A549 treated with ZK216348 at 1 μM for 4 hours (cell line): Measurements from ENCODE around the gene ADH4. TPM values are rescaled to one million over a fixed set of nuclear protein-coding genes. Genes with fewer than 3 reads are reported as not detected.

Experiments
- total RNA-seq: library from RNA; stranded (reverse); fragments of 200-300 nt; extraction: Qiagen RNA extraction; gene quantifications from 5 replicates; pipeline ENCODE4 v1.2.3, GENCODE V29; 2022; ENCODE audit warnings: low read depth

ADH4 gene
- not detected in 5 replicates for total RNA-seq

DNA sequence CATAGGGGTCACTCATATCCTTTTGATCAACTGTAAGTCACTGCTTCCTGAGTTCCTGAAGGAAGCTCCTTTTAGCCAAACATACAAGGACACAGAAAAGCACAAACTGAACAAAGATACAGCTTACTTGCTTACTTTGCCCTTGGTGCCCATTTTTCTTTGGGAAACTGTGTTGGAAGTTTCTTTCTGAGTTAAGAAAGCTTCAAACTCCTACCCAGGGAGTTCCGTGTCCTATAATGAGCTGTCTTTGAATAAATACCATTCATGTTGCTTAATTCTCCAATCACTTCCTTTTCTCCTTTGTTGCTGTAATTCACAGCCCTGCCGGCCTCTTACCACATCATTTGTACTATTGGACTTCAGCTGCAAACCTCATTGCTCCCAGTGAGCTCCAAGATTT is at the start of gene ADH4:
ADH4 (minus strand) TSS at position 228 of the 400 bp plus-strand sequence; CDS start at position 153, 75 bp downstream.

DNA sequence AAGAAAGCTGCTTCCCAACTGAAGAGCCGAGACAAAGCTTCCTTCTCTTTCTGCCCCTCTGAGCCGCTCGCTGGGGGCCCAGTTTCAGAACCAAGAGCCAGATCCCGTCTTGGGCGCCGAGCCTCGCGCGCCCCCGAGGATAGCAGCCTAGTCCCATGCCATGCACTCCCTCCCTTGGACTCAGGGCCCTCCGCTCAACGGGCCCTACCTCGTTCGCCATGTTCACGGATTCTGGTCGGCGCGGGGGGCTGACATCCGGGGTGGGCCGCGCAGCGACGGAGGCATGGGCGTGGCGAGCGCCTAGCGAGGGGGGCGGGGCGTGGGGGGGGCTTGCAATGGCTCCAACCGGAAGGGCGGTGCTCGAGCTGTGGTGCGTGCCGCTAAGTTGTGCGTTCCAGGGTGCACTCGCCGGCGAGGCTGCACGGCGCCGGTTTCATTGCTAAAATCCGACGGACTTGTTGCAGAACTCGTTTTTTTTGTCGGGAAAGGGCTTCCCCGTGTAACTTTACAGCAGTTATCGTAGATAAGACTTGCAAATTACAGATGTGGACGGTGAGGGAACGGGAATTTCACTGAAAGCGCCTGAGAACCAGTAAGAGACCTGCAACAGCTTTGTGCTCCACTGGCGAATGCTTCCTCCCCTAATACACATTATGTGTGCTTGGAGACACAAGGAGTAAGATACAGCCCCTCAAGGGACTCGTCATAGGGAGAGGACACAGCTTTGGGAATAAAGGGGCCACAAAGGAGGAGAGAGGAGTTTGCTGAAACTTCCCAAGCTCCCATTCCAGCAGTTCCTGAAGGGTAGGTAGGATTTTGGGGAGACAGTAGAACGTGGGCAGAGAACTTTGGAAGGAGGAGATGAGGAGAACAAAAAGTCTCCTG is 55.4 kb downstream of the ADH4 start, which contains the start of gene ADH5:
ADH5 (minus strand) TSS at position 308 of the 885 bp plus-strand sequence; CDS start at position 220, 88 bp downstream.

Other genes starting within 250 kb of the ADH4 start
- 70.1 to 191 TPM (median 85.5 TPM) in 5 replicates for gene EIF4E, start 215.2 kb downstream of the ADH4 start, total RNA-seq
- 42.0 to 54.3 TPM (median 50.8 TPM) in 5 replicates for gene METAP1, start 148.6 kb downstream of the ADH4 start, total RNA-seq
- gene ADH5, start 55.5 kb downstream of the ADH4 start, total RNA-seq, result 103 to 123 TPM (median 107 TPM) in 5 replicates
- gene ADH6, start 74.9 kb upstream of the ADH4 start, total RNA-seq, result 0.07 TPM in 1 of 5 replicates, not detected in the others
- gene ADH1A, start 146.7 kb upstream of the ADH4 start, total RNA-seq, result not detected in 5 replicates
- not detected in 5 replicates for gene ADH1B, start 177.1 kb upstream of the ADH4 start, total RNA-seq
- not detected in 5 replicates for gene ADH1C, start 208.4 kb upstream of the ADH4 start, total RNA-seq